HG03575 (cell line): ENCODE measurements around the gene TRIM22.
"Not testable (repeated sequence)": the region's sequence is repeated elsewhere in the genome, so short reads cannot be mapped to it uniquely, and the experiment has no call there.

Experiments used
- ATAC-seq: cut with Tn5 transposase; IDR thresholded peaks from one replicate; pipeline ENCODE4 v1.9.1; 2021; ENCODE audit not compliant: unreplicated experiment, insufficient number of reproducible peaks, low FRiP score; ENCODE audit errors: extremely low read depth

TRIM22 gene

DNA sequence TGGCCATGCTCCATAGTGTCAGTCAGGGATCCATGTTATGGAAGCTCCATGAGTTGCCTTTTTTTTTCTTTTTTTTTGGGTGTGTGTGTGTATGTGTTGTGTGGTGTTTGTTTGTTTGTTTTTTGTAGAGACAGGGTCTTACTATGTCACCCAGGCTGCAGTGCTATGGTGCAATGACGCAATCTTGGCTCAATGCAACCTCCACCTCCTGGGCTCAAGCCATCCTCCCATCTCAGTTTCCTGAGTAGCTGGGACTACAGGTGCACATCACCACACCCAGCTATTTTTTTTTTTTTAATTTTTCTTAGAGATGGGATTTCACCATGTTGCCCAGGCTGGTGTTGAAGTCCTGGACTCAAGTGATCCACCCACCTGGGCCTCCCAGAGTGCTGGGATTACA lies 1.1 kb upstream of the TRIM22 start:
- ATAC-seq, result no peak

DNA sequence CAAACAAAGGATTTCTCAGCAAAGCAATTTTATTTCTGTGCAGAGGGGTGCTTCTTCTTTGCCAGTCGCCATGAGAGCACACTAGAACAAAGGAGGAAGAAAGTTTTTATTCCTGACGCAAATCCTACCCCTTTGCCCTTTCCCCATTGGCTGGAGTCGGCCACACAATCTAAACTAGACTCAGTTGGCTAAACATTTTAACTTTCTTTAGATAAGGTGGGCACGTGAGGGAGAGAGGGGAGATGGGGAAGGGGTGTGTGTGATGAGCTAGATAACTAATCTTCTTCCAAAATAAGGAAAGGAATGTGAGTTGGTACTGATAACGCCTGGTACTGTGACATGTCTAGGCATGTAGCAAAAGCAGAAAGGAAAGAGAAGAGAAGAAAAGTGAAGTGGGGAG lies 626 bp downstream of the TRIM22 start:
- no peak for ATAC-seq

DNA sequence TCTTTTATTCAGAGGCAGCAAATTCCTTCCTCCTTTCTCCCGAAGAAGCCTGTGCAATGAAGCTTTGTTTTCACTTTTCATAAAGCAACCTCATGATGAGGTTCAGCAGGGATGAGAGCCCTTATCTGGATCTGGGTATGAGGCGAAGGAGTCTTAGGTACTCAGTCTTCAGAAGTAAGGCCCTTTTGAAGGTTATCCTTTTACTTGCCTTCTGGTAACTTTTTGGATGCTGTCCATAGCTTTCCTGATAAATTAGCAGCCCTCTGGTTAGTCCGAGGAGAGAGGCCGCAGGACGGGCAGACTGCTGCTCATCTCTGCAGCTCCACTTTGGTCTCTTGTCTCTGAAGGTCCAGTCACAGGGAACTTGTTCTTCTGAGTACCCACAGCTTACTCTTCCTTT lies 1.1 kb downstream of the TRIM22 start:
- no peak for ATAC-seq

DNA sequence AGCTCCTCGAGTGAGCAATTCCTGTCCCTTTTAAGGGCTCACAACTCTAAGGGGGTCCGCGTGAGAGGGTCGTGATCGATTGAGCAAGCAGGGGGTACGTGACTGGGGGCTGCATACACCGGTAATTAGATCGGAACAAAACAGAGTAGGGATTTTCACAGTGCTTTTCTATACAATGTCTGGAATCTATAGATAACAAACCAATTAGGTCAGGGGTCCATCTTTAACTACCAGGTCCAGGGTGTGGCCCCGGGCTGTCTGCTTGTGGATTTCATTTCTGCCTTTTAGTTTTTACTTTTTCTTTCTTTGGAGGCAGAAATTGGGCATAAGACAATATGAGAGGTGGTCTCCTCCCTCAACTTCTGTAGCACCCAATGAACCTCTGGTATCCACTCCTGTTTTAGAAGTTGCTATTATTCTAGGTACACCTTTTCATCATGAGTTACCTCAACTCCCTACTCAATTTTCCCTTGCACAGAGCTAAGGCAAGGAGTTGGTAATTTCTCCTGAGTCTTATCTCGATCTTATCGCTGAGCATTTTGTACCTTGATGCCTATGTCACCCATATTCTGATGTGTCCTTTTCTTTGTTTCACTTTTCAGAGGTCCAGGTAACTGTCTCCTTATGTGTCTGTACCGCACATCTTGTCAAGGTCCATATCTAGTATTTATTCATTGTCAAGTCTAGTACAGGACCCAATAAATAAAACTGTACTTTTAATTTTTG lies 1.8 kb downstream of the TRIM22 start:
- not testable (repeated sequence) for ATAC-seq

DNA sequence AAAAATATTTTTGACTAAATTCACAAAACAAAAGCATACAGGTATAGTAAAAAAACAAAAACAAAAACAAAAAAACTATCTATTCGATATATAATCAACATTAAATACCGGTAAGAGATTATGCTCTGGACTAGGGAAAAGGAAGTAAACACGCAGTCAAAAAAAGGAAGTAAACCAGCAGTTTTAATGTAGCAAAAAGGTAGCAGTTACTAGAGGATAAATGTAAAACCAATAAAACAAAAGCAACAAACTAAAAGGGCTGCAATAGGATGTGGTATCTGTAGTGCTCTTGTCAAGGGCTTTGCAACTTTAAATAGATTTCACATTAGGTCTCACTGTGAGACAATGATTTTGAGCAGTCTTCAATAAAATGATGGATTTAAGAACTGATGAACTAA lies 2.4 kb downstream of the TRIM22 start:
- no peak for ATAC-seq

DNA sequence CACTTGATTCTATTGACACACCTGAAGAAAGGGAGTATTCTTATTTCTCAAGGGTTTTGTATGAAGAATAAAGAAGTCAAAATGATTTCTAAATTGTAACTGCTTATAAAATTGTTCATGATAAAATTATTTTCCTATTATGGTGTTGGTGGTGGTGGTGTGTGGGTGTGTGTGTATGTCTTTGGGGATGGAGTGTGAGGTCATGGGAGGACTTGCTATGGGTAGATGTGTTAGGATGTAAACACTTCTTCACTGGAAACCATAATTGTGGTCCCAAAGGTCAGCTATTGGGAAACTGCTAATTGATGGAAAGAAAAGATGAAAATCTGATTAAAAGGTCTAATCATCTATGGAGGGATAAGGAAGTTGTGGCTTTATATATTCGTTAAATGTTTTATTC lies 5.1 kb downstream of the TRIM22 start:
- ATAC-seq, result no peak

DNA sequence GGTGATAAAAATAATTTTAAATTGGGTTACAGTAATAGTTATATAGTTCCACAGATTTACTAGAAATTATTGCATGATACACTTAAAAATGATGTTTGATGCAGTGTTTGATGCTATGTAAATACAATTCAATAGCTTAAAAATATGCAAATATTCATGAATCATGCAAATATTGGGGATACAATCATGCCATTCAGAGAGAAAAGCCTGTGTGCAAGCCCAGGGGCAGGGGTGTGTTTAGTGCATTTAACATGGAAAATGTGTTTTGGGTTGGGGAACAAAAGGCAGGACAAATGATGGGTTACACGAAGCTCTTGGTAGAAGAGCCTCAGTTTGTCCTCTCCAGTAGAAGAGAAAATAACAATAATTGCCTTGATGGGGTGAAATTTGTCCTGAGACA lies 6.0 kb downstream of the TRIM22 start:
- no peak for ATAC-seq

DNA sequence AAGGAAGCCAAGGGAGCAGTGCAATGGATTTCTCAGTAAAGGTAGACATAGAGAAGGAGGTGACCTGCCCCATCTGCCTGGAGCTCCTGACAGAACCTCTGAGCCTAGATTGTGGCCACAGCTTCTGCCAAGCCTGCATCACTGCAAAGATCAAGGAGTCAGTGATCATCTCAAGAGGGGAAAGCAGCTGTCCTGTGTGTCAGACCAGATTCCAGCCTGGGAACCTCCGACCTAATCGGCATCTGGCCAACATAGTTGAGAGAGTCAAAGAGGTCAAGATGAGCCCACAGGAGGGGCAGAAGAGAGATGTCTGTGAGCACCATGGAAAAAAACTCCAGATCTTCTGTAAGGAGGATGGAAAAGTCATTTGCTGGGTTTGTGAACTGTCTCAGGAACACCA lies 6.6 kb downstream of the TRIM22 start:
- no peak for ATAC-seq

DNA sequence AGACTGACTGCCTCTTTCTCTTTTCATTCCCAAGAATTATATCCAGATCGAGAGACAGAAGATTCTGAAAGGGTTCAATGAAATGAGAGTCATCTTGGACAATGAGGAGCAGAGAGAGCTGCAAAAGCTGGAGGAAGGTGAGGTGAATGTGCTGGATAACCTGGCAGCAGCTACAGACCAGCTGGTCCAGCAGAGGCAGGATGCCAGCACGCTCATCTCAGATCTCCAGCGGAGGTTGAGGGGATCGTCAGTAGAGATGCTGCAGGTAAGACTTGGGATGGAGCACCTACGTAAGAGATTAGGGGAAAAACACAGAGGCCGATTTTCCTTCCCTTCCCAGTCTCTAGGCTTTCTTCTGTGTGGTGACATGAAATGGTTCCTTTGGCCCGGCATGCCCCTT lies 8.7 kb downstream of the TRIM22 start:
- ATAC-seq, result no peak

DNA sequence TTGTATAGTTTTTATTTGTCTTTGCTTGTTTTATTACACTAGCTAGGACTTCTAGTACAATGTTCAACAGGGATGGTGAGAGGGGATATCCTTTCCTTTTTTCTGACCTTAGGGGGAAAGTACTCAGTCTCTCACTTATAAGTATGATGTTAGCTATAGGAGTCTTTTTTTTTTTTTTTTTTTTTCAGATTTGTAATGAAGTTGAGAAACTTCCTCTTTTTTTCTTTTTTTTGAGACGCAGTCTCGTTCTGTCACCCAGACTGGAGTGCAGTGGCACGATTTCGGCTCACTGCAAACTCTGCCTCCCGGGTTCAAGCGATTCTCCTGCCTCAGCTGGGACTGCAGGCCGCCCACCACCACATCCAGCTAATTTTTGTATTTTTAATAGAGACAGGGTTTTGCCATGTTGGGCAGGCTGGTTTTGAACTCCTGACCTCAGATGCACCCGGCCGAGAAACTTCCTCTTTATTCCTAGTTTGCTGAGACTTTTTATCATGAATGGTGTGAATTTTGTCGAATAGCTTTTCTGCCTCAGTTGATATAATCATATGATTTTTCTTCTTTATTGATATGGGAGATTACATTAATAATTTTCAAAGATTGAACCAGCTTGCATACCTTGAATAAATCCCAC lies 10.9 kb downstream of the TRIM22 start:
- ATAC-seq, result no peak

DNA sequence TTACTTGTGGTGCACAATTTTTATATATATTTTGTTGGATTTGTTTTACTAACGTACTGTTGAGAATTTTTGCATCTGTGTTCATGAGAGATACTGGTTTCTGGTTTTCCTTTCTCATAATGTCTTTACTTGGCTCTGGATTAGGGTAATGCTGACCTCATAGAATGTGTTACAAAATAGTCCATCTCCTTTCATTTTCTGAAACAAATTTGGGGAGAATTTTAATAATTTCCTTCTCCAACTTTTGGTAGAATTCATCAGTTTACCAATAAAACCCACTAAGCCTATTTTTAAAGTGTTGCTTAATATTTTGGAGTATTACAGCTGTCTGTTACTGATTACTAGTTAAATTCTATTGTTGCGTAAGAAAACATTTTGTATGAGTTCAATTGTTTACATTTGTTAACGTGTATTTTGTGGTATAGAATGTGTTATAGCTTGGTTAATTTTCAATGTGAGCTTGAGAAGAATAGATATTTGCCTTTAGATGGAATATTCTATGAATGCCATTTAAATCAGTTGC lies 11.5 kb downstream of the TRIM22 start:
- no peak for ATAC-seq

DNA sequence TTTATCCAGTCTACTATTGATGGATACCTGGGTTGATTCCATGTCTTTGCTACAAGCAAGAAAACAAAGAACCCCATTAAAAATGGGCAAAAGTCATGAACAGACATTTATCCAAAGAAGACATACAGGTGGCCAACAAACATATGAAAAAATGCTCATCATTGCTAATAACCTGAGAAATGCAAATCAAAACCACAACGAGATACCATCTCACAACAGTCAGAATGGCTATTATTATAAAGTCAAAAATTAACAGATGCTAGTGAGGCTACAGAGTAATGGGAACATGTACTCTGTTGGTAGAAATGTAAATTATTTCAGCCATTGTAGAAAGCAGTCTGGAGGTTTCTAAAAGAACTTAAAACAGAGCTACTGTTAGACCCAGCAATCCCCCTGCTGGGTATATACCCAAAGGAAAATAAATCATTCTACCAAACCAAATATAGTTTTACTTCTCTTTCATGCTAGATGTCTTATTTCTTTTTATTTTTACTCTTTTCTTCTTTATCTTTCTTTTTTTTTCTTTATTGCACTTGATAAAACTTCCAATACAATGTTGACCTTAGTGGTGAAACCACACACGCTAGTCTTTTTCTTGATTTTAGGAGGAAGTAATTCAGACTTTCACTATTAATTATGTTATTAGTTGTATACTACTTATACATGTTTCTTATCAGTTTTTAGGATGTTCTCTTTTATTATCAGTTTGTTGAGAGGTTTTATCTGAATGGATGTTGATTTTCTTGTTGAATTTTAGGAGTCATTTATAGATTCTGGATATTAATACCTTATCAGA lies 14.3 kb downstream of the TRIM22 start:
- peak; percentile 71 for ATAC-seq

DNA sequence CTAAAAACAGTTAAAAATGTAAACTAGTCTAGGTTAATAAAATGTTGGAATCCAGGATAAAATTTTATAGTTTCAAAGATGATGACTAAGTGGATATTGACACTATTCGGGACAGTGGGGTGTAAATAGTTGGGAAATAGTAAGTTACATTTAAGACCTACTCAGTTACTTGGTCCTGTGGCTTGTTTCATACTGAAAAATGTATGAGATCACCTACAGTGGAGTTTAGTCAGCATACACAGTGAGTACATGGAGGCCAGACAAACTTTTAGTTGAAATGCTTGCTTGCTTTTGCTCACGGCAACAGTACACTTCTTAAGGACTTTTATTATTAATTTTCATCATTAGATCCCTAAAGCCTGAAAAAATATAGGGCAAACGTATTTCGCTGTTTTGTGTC lies 16.1 kb downstream of the TRIM22 start:
- ATAC-seq, result no peak

DNA sequence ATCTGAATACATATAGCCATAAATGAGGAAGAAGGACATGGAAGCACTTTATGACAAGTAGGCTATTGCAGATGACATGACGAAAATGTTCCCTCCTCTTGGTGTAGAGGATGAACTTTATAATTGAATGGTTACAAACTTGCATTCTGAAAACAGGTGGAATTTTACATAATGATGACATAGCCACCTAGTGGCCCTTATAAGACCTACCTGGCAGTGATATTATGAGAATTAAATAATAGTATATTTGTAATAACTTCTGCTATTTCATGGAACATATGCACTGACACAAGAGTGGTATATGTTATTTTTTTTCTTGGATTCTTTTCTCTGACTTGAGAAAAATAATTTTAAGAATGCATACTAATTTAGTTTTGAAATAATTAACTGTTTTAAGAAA lies 22.9 kb downstream of the TRIM22 start:
- ATAC-seq, result no peak

DNA sequence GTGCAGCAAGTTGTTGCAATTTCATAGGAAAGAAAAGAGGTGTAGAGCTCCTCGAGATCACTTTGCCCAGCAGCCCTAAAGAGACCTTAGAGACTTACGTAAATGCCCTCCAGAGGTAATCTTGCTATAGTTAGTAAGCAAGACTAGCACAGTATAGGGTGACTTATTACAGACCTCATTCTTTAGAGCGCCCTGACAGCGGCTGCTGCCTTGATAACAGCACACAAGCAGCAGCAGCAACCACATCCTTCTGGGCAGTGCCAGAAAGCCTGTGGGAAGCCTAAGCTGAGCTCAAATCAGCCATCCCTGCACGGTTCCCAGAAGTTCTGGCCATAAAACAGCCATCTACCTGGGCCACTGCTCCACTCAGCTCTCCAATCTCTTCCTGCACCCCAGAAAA lies 24.1 kb downstream of the TRIM22 start:
- ATAC-seq, result no peak

DNA sequence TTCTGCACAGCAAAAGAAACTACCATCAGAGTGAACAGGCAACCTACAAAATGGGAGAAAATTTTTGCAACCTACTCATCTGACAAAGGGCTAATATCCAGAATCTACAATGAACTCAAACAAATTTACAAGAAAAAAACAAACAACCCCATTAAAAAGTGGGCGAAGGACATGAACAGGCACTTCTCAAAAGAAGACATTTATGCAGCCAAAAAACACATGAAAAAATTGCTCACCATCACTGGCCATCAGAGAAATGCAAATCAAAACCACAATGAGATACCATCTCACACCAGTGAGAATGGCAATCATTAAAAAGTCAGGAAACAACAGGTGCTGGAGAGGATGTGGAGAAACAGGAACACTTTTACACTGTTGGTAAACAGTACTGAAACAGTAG lies 26.9 kb downstream of the TRIM22 start:
- ATAC-seq, result not testable (repeated sequence)

DNA sequence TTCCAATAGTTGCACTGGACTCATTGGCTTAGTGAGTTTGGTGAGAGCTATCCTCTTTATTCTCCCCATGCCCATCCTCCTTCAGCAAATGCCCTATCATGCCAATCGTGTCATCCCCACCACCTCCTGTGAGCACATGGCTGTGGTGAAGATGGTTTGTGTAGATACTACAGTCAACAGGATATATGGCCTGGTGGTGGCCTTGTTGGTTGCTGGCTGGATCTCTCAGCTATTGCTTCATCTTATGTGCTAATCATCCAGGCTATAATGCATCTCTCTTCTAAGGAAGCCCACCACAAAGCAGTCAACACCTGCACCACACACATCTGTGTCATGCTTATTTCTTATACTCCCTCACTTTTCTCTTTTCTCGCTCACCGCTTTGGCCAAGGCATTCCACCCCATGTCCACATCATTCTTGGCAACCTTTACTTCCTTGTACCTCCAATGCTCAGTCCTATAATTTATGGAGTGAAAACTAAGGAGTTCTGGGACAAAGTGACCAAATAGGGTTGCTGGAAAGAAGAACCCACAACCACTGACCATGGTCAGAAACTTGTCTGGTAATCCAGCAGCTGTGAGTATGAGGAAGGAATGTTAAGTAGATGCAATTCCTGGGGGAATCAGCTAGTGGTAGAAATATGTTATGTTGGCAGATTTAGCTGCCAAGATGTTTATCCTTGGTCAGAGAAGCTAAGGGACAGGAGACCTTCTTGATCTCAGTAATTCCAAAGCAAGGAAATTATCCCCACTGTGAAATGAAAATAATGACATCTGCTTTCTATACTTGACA lies 30.3 kb downstream of the TRIM22 start:
- ATAC-seq, result no peak

DNA sequence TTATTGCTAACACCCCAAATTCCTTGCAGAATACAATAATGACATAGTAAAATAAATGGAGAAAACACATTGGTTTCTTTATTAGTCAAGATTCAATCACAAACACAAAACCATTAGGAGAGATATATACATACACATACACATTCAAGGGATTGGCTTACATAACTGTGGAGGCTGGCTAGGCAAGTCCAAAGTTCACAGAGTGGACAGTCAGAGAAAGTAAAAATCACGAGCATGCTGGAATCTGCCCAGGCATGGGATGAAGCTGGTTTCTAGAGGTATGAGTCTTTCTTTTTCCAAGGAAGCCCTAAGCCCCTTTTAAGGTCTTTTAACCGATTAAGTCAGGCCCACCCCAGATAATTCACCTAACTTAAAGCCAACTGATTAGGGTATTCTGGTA lies 33.0 kb downstream of the TRIM22 start:
- ATAC-seq, result no peak

DNA sequence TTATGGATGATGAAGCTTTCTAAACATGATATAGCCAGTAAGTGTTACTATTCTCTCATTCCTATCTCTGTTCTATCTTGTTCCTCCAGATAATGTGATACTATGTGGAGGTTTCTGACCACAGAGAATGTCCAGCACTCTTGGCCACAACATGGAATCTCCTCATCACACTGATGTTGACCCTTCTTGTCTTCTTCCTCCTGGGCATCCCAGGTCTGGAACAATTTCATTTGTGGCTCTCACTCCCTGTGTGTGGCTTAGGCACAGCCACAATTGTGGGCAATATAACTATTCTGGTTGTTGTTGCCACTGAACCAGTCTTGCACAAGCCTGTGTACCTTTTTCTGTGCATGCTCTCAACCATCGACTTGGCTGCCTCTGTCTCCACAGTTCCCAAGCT lies 36.8 kb downstream of the TRIM22 start:
- ATAC-seq, result no peak
